Prostate gland (tissue), 2 donors: ENCODE results near the gene CSNK2A1. TPM values are rescaled to one million over a fixed set of nuclear protein-coding genes. Genes with fewer than 3 reads are reported as not detected.

ENCODE experiments used
- DNase-seq: peaks from one replicate; pipeline ENCODE4 v3.0.0-alpha.2; 2019; ENCODE audit warnings: low spot score
- H3K27ac ChIP-seq, 2 donors: fragments of 200-600 bp; sonication (generic); 2 replicates each; pipeline ENCODE4 v1.5.1; 2017 to 2019
- H3K27me3 ChIP-seq: fragments of 200-600 bp; sonication (generic); replicated peaks from 2 replicates; pipeline ENCODE4 v1.5.1; 2019; ENCODE audit not compliant: insufficient read depth
- H3K36me3 ChIP-seq, 2 donors: fragments of 200-600 bp; sonication (generic); 1 replicate in 1 of 2; 2 replicates in 1 of 2; pipeline versions ENCODE4 v1.5.1 to v1.8.1; 2017 to 2019
- H3K4me1 ChIP-seq: fragments of 200-600 bp; sonication (generic); replicated peaks from 2 replicates; pipeline ENCODE4 v1.5.1; 2019
- H3K4me3 ChIP-seq, 2 donors: fragments of 200-600 bp; sonication (generic); 2 replicates each; pipeline ENCODE4 v1.5.1; 2017 to 2019
- H3K9me3 ChIP-seq: fragments of 200-600 bp; sonication (generic); 2 replicates; pipeline ENCODE4 v1.5.1; 2017
- CTCF ChIP-seq, 4 experiments: fragments of 200-600 bp in 2 of 4; fragments of 450-650 bp in 2 of 4; sonication (generic) in 2 of 4; IDR thresholded peaks; 1 replicate in 3 of 4; 2 replicates in 1 of 4; pipeline ENCODE4 v1.5.1; 2016 to 2019; ENCODE audit warnings: antibody characterized with exemption in 4 of 4, mild to moderate bottlenecking in 2 of 4, moderate library complexity in 2 of 4
- POLR2A ChIP-seq: fragments of 450-650 bp; IDR thresholded peaks from one replicate; pipeline ENCODE4 v1.6.1; 2016; ENCODE audit warnings: antibody characterized with exemption, mild to moderate bottlenecking
- POLR2AphosphoS5 ChIP-seq: sonication (generic); formaldehyde crosslinking; IDR thresholded peaks from one replicate; pipeline ENCODE4 v1.6.1; 2017; ENCODE audit warnings: antibody characterized with exemption
- WGBS: methylation state at CpG from one replicate; pipeline ENCODE4 v1.1.5; 2018; 5-methylcytosine and 5-hydroxymethylcytosine counted together
- intact Hi-C: fragments of 100-400 bp; cut with DNase I; formaldehyde crosslinking; loops from one replicate; pipeline ENCODE4 v1.14.2; 2022
- total RNA-seq, 2 donors: library from RNA; depleted of rRNA; stranded (reverse); fragments of >200 nt; gene quantifications; one replicate each; pipeline ENCODE4 v1.1.0, GENCODE V29; 2016

The CSNK2A1 gene
- total RNA-seq, 2 donors from 2014 or later = 66.9 to 152 TPM

DNA sequence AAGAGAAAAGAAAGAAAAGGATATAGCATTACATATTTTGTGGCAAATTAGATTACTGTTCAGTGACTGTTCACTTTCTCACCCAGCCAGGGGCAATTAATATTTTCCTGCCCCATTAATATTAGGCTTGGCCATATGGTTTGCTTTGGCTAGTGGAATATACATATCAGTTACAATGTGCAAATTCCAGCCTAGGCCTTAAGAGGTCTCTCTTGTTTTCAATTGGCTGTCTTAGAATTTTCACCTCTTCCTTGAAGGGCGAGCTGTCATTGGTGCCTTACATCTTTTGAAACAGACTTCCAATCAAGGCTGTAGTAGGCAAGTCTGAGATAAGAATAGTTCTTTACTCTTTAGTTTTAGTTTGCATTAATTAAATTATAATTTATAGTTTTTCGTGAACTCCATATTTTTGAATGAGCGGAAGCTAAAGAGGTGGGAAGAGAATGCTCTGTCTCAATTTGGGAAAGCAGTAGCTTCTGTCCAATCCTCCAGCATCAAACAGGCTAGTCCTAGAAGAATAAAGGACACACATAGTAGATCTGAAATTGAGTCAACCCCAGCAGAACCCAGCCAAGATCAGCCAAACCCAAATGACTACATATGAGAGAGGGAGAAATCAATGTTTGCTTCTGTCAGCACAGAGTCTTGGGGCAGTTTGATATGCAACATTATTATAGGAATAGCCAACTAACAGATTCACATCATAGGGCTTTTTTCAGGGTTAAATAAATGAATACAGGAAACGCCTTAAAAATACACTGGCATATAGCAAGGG is 6.3 kb upstream of the CSNK2A1 start:
- H3K4me3 ChIP-seq = no peak overlapping the region
- H3K9me3 ChIP-seq = no peaks in the 10 kb centered on the region
- TF ChIP-seq CTCF (IDR thresholded peaks at IDR 0.05) (no peak), POLR2A (no peak), POLR2AphosphoS5 (no peak)
- DNase-seq = no peak
- no peaks in the 10 kb centered on the region for H3K4me1 ChIP-seq
- intact Hi-C loops = loop anchor here (10.0 kb wide), 1 partner anchor 105 kb away; the partner anchor contains the start of gene SRXN1
- no peaks in the 10 kb centered on the region for H3K36me3 ChIP-seq
- H3K27me3 ChIP-seq = no peaks in the 10 kb centered on the region
- no peak overlapping the region for H3K27ac ChIP-seq
- 91% methylated on average over 4 of the region's 4 CpGs for WGBS

DNA sequence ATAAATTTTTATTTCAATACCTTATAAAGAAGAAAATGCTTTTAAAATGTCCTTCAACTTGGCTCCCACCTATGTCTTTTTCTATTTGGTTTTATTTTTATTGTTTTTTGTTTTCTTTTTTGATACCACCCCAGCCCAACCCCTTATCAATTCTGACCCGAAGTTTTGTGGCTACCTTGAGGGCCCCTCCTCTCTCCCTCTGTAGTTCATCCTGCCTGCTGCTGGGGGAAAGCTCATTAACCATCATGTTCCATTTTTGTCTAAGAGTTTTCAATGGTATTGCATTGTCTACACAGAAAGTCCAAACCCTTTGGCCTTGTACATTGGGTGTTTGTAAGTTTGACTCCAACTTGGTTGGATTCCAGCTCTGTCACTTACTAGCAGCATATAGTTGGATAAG is 5.3 kb upstream of the CSNK2A1 start:
- H3K4me3 ChIP-seq = no peak overlapping the region
- H3K4me1 ChIP-seq = no peaks in the 10 kb centered on the region
- no peak for TF ChIP-seq POLR2AphosphoS5
- no peaks in the 10 kb centered on the region for H3K27me3 ChIP-seq
- no peaks in the 10 kb centered on the region for H3K36me3 ChIP-seq
- DNase-seq = no peak
- WGBS = 13% methylated on average over 1 of the region's 1 CpG
- H3K27ac ChIP-seq = no peak overlapping the region
- no peaks in the 10 kb centered on the region for H3K9me3 ChIP-seq
- intact Hi-C loops = loop anchor here (10.0 kb wide), 1 partner anchor 106 kb away; the partner anchor contains the start of gene SRXN1

GRCh38 chr20:547394-547793 is 3.8 kb upstream of the CSNK2A1 start:
- DNase-seq = no peak
- H3K36me3 ChIP-seq = no peaks in the 10 kb centered on the region
- intact Hi-C loops = loop anchor here (10.0 kb wide), 1 partner anchor 107 kb away; the partner anchor contains the start of gene SRXN1
- no peak overlapping the region for H3K27ac ChIP-seq
- peaks cover under 1% of the 10 kb centered on the region for H3K4me1 ChIP-seq
- no peaks in the 10 kb centered on the region for H3K27me3 ChIP-seq
- H3K9me3 ChIP-seq = no peaks in the 10 kb centered on the region
- TF ChIP-seq CTCF (IDR thresholded peaks at IDR 0.05) (no peak), POLR2AphosphoS5 (no peak), POLR2A (no peak)
- H3K4me3 ChIP-seq = no peak overlapping the region
- WGBS = 95% methylated on average over 1 of the region's 1 CpG

- Histone ChIP-seq H3K4me3 (no peak overlapping the region), H3K4me1 (peaks cover 6% of the 10 kb centered on the region), H3K27me3 (no peaks in the 10 kb centered on the region), H3K36me3 (no peaks in the 10 kb centered on the region), H3K9me3 (no peaks in the 10 kb centered on the region), H3K27ac (no peak overlapping the region)
- TF ChIP-seq POLR2AphosphoS5 (no peak), CTCF (IDR thresholded peaks at IDR 0.05) (no peak), POLR2A (no peak)
- no peak for DNase-seq
- intact Hi-C loops = loop anchor here (10.0 kb wide), 1 partner anchor 108 kb away; the partner anchor contains the start of gene SRXN1
- 96% methylated on average over 3 of the region's 3 CpGs for WGBS
Measured at GRCh38 chr20:546353-546752, 2.8 kb upstream of the CSNK2A1 start.

DNA sequence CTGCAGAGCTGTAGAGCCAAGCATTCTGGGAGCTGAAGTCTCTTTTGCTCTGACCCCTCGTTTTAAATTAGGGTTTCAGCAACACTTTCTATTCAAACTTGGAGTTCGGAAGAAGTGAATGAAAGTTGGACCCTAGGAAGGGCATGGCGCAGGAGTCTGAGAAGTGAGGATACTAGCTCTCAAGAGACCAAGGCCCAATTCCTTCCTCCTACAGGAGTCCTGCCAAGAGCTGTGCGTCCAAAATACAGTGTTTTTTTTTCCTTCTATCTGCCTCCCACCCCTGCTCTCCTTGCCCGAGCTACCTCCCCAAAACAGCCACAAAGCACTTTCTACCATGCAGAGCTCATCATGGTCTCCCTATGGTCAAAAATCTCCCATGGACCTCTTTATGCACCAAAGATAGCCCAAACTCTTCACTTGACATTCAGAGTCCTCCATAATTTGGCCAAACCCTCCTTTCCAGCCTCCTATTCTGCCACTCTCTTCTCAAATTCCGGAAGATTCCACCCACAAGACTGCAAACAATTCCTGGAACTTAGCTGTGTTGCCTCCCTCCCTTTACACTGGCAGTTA is 649 bp upstream of the CSNK2A1 start:
- H3K4me3 ChIP-seq = no peak overlapping the region
- intact Hi-C loops = loop anchor here (5.0 to 10.0 kb wide), 2 partner anchors 111 to 137 kb away; partner anchors contain the start of genes RBCK1 and SRXN1
- TF ChIP-seq CTCF (IDR thresholded peaks at IDR 0.05) (no peak), POLR2AphosphoS5 (no peak), POLR2A (no peak)
- WGBS = 46% methylated on average over 6 of the region's 6 CpGs
- peaks cover 6% of the 10 kb centered on the region for H3K4me1 ChIP-seq
- H3K9me3 ChIP-seq = no peaks in the 10 kb centered on the region
- peak overlapping the region; percentile 92 to 93 for H3K27ac ChIP-seq
- H3K27me3 ChIP-seq = no peaks in the 10 kb centered on the region
- no peak for DNase-seq
- no peaks in the 10 kb centered on the region for H3K36me3 ChIP-seq
